Measurements from ENCODE around the gene CCDC60.

- no peak for TF ChIP-seq CTCF (IDR thresholded peaks at IDR 0.05 in 8 of 11, conservative IDR thresholded peaks at IDR 0.05 in 3 of 11)
- no peak for TF ChIP-seq POLR2A (IDR thresholded peaks at IDR 0.05)
- TF ChIP-seq POLR2AphosphoS5 (IDR thresholded peaks at IDR 0.05), result no peak
These were observed 212.5 kb downstream of the CCDC60 start for GRCh38 chr12:119547001-119547400.
